IMR-90 (cell line): ENCODE measurements around the gene SLC6A14. TPM values are rescaled to one million over a fixed set of nuclear protein-coding genes. Genes with fewer than 3 reads are reported as not detected.

Experiments used
- ATAC-seq: fragments of 200-7000 bp; cut with Tn5 transposase; 2 replicates; pipeline ENCODE4 v1.9.1; 2020; ENCODE audit warnings: low read depth, mild to moderate bottlenecking, moderate library complexity
- BruUV-seq: library from RNA; stranded (reverse); fragments of 400-500 nt; replicated peaks from 2 replicates; lab custom pipeline; 2021; lab: Mats Ljungman, UMichigan
- CTCF ChIA-PET: fragments of 300-600 bp; formaldehyde crosslinking; extraction: SDS; loops from one replicate; lab custom pipeline; 2021; ENCODE audit warnings: antibody characterized with exemption; lab: Yijun Ruan, JAX
- POLR2A ChIA-PET: fragments of 300-600 bp; sonication (Branson Sonifier 250); formaldehyde crosslinking; loops from one replicate; lab custom pipeline; 2022; ENCODE audit warnings: antibody characterized with exemption; ENCODE audit not compliant: unreplicated experiment; lab: Charles Lee
- DNase-seq: peaks from one replicate; pipeline ENCODE4 v3.0.0; 2013
- H2AFZ ChIP-seq: replicated peaks from 2 replicates; pipeline ENCODE3; 2013; ENCODE audit warnings: low read length, mild to moderate bottlenecking; ENCODE audit not compliant: poor library complexity
- H2AK5ac ChIP-seq: 2 replicates; pipeline ENCODE4 v1.6.1; 2013; ENCODE audit warnings: low read depth, low read length, inconsistent platforms
- H2AK9ac ChIP-seq: replicated peaks from 2 replicates; pipeline ENCODE3; 2013; ENCODE audit warnings: mild to moderate bottlenecking, low read depth, low read length, moderate library complexity; ENCODE audit not compliant: poor library complexity
- H2BK120ac ChIP-seq: 2 replicates; pipeline ENCODE4 v1.6.1; 2013; ENCODE audit warnings: low read depth, low read length, inconsistent platforms
- H2BK15ac ChIP-seq: 3 replicates; pipeline ENCODE4 v1.6.1; 2013; ENCODE audit warnings: low read depth, low read length, inconsistent platforms
- H2BK20ac ChIP-seq: 2 replicates; pipeline ENCODE4 v1.6.1; 2013; ENCODE audit warnings: low read depth, mild to moderate bottlenecking, inconsistent platforms, low read length, moderate library complexity
- H2BK5ac ChIP-seq: 2 replicates; pipeline ENCODE4 v1.6.1; 2013; ENCODE audit warnings: mild to moderate bottlenecking, low read depth, low read length, inconsistent platforms; ENCODE audit not compliant: poor library complexity, severe bottlenecking
- H3K14ac ChIP-seq: replicated peaks from 2 replicates; pipeline ENCODE4 v1.6.1; 2013; ENCODE audit warnings: low read depth, low read length, inconsistent platforms
- H3K18ac ChIP-seq: 2 replicates; pipeline ENCODE4 v1.6.1; 2013; ENCODE audit warnings: low read depth, low read length, control low read depth
- H3K23ac ChIP-seq: 2 replicates; pipeline ENCODE4 v1.6.1; 2013; ENCODE audit warnings: low read depth, low read length, inconsistent platforms
- H3K27ac ChIP-seq: 2 replicates; pipeline ENCODE4 v1.5.1; 2013; ENCODE audit warnings: mild to moderate bottlenecking, control low read depth, low read length; ENCODE audit not compliant: insufficient read depth
- H3K27me3 ChIP-seq: 2 replicates; pipeline ENCODE4 v1.6.1; 2013; ENCODE audit warnings: low read length; ENCODE audit not compliant: control insufficient read depth, insufficient read depth
- H3K36me3 ChIP-seq: 2 replicates; pipeline ENCODE4 v1.6.1; 2013; ENCODE audit warnings: low read length, mixed read lengths; ENCODE audit not compliant: control insufficient read depth, insufficient read depth
- H3K4ac ChIP-seq: 2 replicates; pipeline ENCODE4 v1.6.1; 2013; ENCODE audit warnings: low read depth, low read length, inconsistent platforms
- H3K4me1 ChIP-seq: 2 replicates; pipeline ENCODE4 v1.6.1; 2013; ENCODE audit warnings: low read length, mixed read lengths; ENCODE audit not compliant: control insufficient read depth, insufficient read depth
- H3K4me2 ChIP-seq: 2 replicates; pipeline ENCODE4 v1.6.1; 2013; ENCODE audit warnings: low read depth, mild to moderate bottlenecking, control low read depth, low read length, moderate library complexity
- H3K4me3 ChIP-seq: 2 replicates; pipeline ENCODE4 v1.5.1; 2013; ENCODE audit warnings: low read depth, mild to moderate bottlenecking, control low read depth, low read length, moderate library complexity; ENCODE audit not compliant: insufficient read depth
- H3K56ac ChIP-seq: 2 replicates; pipeline ENCODE4 v1.6.1; 2013; ENCODE audit warnings: low read length, inconsistent platforms; ENCODE audit not compliant: insufficient read depth; ENCODE audit errors: extremely low read depth
- H3K79me1 ChIP-seq, 2 experiments: 2 replicates each; pipeline ENCODE4 v1.6.1; 2013; ENCODE audit warnings: low read length in 2 of 2, inconsistent platforms in 1 of 2, low read depth in 1 of 2
- H3K9ac ChIP-seq: 2 replicates; pipeline ENCODE4 v1.6.1; 2013; ENCODE audit warnings: low read depth, low read length, control low read depth
- H3K9me1 ChIP-seq: 2 replicates; pipeline ENCODE4 v1.6.1; 2013; ENCODE audit warnings: low read length, inconsistent platforms; ENCODE audit not compliant: insufficient read depth
- H3K9me3 ChIP-seq: 2 replicates; pipeline ENCODE4 v1.6.1; 2013; ENCODE audit warnings: low read length; ENCODE audit not compliant: control insufficient read depth, insufficient read depth
- H4K20me1 ChIP-seq: 2 replicates; pipeline ENCODE4 v1.6.1; 2013; ENCODE audit warnings: low read length, inconsistent platforms; ENCODE audit not compliant: insufficient read depth
- H4K5ac ChIP-seq: 2 replicates; pipeline ENCODE4 v1.6.1; 2013; ENCODE audit warnings: mild to moderate bottlenecking, low read depth, low read length, control low read depth
- H4K8ac ChIP-seq, 2 experiments: 2 replicates each; pipeline ENCODE4 v1.6.1; 2013; ENCODE audit warnings: low read depth in 2 of 2, low read length in 2 of 2, control low read depth in 1 of 2, inconsistent platforms in 1 of 2
- H4K91ac ChIP-seq: 2 replicates; pipeline ENCODE4 v1.6.1; 2013; ENCODE audit warnings: low read depth, low read length, inconsistent platforms; ENCODE audit not compliant: insufficient read depth
- CHD1 ChIP-seq: IDR thresholded peaks from 2 replicates; pipeline ENCODE4 v1.6.1; 2012; ENCODE audit warnings: low read depth, low read length, improper control_type of control experiment
- CTCF ChIP-seq: conservative IDR thresholded peaks from 2 replicates; pipeline ENCODE4 v1.5.1; 2012; ENCODE audit warnings: mild to moderate bottlenecking, low read depth, low read length, improper control_type of control experiment
- FOS ChIP-seq: fragments of 150-350 bp; IDR thresholded peaks from 2 replicates; pipeline ENCODE4 v1.6.1; 2016; ENCODE audit warnings: low read depth, low read length
- MAZ ChIP-seq: IDR thresholded peaks from 2 replicates; pipeline ENCODE4 v1.6.1; 2012; ENCODE audit warnings: low read depth, mild to moderate bottlenecking, low read length, improper control_type of control experiment, moderate library complexity, borderline replicate concordance
- dilution Hi-C: fragments of 300-500 bp; cut with HindIII; formaldehyde crosslinking; loops from one replicate; pipeline ENCODE4 v1.14.3; 2018; ENCODE audit warnings: low sequenced_read_pairs; ENCODE audit not compliant: unreplicated experiment
- in situ Hi-C: fragments of 300-500 bp; cut with MboI; formaldehyde crosslinking; loops from 3 replicates; pipeline ENCODE4 v1.14.3; 2019; ENCODE audit warnings: low sequenced_read_pairs, inconsistent platforms, mixed read lengths
- intact Hi-C: fragments of 100-400 bp; cut with micrococcal nuclease; formaldehyde crosslinking; loops from 2 replicates; pipeline ENCODE4 v1.10.0; 2022
- polyA plus RNA-seq, 3 experiments: library from polyadenylated mRNA; depleted of rRNA; stranded (reverse); fragments of >200 nt; gene quantifications; 2 replicates each; pipeline ENCODE4 v1.2.3, GENCODE V29; 2012; ENCODE audit warnings: low replicate concordance in 1 of 3
- total RNA-seq: library from RNA; depleted of rRNA; stranded (reverse); fragments of >200 nt; gene quantifications from 2 replicates; pipeline ENCODE4 v1.2.3, GENCODE V29; 2012

SLC6A14 gene
- total and polyA plus RNA-seq, 2 of the 4 experiments (the other 2 are of a cell fraction): not detected

GRCh38 chrX:116399681-116400080 is 36.7 kb upstream of the SLC6A14 start:
- POLR2A ChIA-PET: no interaction called here
- Histone ChIP-seq H3K18ac (no peak overlapping the region), H3K4me3 (no peak overlapping the region), H3K36me3 (no peaks in the 10 kb centered on the region), H2AFZ (no peak overlapping the region), H3K79me1 (no peaks in the 10 kb centered on the region), H4K20me1 (no peaks in the 10 kb centered on the region), H3K23ac (no peak overlapping the region), H3K14ac (no peak overlapping the region), H3K4me2 (no peak overlapping the region), H4K8ac (no peak overlapping the region), H2AK9ac (no peak overlapping the region), H3K9me1 (no peaks in the 10 kb centered on the region), H3K4me1 (no peaks in the 10 kb centered on the region), H3K9me3 (no peaks in the 10 kb centered on the region; the same call in 1 of the 2 replicates), H2BK20ac (no peak overlapping the region), H2BK120ac (no peak overlapping the region), H2AK5ac (no peak overlapping the region), H3K27me3 (no peaks in the 10 kb centered on the region; the same call in 1 of the 2 replicates), H3K4ac (no peak overlapping the region), H2BK15ac (no peak overlapping the region), H3K56ac (no peak overlapping the region), H4K5ac (no peak overlapping the region), H3K27ac (no peak overlapping the region), H4K91ac (no peak overlapping the region), H2BK5ac (no peak overlapping the region), H3K9ac (no peak overlapping the region)
- intact Hi-C loops: no loop called here
- DNase-seq (no peak), ATAC-seq (no peak)
- BruUV-seq: no TSS peak
- no peak for TF ChIP-seq FOS
- no peak for TF ChIP-seq CTCF
- TF ChIP-seq MAZ: no peak
- no peak for TF ChIP-seq CHD1
- in situ Hi-C loops: no loop called here
- dilution Hi-C loops: no loop called here
- CTCF ChIA-PET: no interaction called here
